Hepatocyte (in vitro differentiated cells): ENCODE data around the gene CX3CL1.

ENCODE experiments used
- CTCF ChIP-seq: fragments of 200-600 bp; sonication (generic); IDR thresholded peaks from 2 replicates; pipeline ENCODE4 v1.5.1; 2016; ENCODE audit warnings: antibody characterized with exemption, mild to moderate bottlenecking; ENCODE audit not compliant: poor library complexity
- EZH2phosphoT487 ChIP-seq: fragments of 200-600 bp; sonication (generic); IDR thresholded peaks from one replicate; pipeline ENCODE4 v1.6.1; 2018; ENCODE audit warnings: antibody characterized with exemption, mild to moderate bottlenecking, low read depth, moderate library complexity; ENCODE audit not compliant: unreplicated experiment, severe bottlenecking

DNA sequence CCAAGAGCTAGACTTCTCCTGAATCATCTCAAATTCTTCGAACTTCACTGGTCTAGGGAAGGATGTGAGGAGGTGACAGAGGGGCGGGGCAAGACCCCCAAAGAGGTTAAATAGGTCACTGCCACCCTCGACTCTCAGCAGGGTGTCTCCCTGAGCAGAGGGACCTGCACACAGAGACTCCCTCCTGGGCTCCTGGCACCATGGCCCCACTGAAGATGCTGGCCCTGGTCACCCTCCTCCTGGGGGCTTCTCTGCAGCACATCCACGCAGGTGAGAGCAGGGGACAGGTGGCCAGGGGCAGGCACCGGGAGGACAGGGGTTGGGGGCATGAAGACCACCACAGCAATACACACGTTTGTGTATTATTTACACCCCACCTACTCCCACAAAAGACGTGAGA, 41.4 kb downstream of the CX3CL1 start:
- TF ChIP-seq CTCF (no peak), EZH2phosphoT487 (no peak)
